Measurements from ENCODE around the gene C12orf57.

Gene C12orf57

GRCh38 chr12:6966351-6966750 is 22.5 kb downstream of the C12orf57 start:
- no peak for DNase-seq (ENCODE audit: low spot score)
- H3K36me3 Mint-ChIP-seq (ENCODE audit: low read depth): peaks cover 59% of the 10 kb centered on the region
- peaks cover 38% of the 10 kb centered on the region for H3K4me1 Mint-ChIP-seq (ENCODE audit: low read depth)
- H3K4me3 Mint-ChIP-seq: no peak overlapping the region
- no peaks in the 10 kb centered on the region for H3K27me3 Mint-ChIP-seq (ENCODE audit: low read depth)
- H3K27ac Mint-ChIP-seq: peak overlapping the region; percentile 27
- no peaks in the 10 kb centered on the region for H3K9me3 Mint-ChIP-seq

- Mint-ChIP-seq H3K4me1 (ENCODE audit: low read depth) (peaks cover 39% of the 10 kb centered on the region), H3K9me3 (no peaks in the 10 kb centered on the region), H3K27me3 (ENCODE audit: low read depth) (no peaks in the 10 kb centered on the region), H3K36me3 (ENCODE audit: low read depth) (peaks cover 59% of the 10 kb centered on the region), H3K27ac (no peak overlapping the region), H3K4me3 (no peak overlapping the region)
- DNase-seq (ENCODE audit: low spot score): no peak
These were observed 23.9 kb downstream of the C12orf57 start for GRCh38 chr12:6967651-6968100.

- H3K36me3 Mint-ChIP-seq (ENCODE audit: low read depth): peaks cover 61% of the 10 kb centered on the region
These were observed 24.6 kb downstream of the C12orf57 start for GRCh38 chr12:6968426-6968825.

GRCh38 chr12:6970096-6970527 is 26.3 kb downstream of the C12orf57 start:
- Mint-ChIP-seq H3K36me3 (ENCODE audit: low read depth) (peaks cover 62% of the 10 kb centered on the region), H3K27me3 (ENCODE audit: low read depth) (no peaks in the 10 kb centered on the region), H3K9me3 (no peaks in the 10 kb centered on the region), H3K27ac (peak overlapping the region; percentile 100), H3K4me1 (ENCODE audit: low read depth) (peaks cover 30% of the 10 kb centered on the region), H3K4me3 (peak overlapping the region; percentile 100)
- DNase-seq (ENCODE audit: low spot score): no peak

More at GRCh38 chr12:6968426-6968825, 24.6 kb downstream of the C12orf57 start:
- Mint-ChIP-seq H3K27ac (peak overlapping the region; percentile 68), H3K9me3 (no peaks in the 10 kb centered on the region), H3K27me3 (ENCODE audit: low read depth) (no peaks in the 10 kb centered on the region), H3K4me3 (peak overlapping the region; percentile 100), H3K4me1 (ENCODE audit: low read depth) (peaks cover 40% of the 10 kb centered on the region)
- DNase-seq (ENCODE audit: low spot score): no peak

GRCh38 chr12:6974180-6974579 is 30.4 kb downstream of the C12orf57 start:
- peaks cover 57% of the 10 kb centered on the region for H3K36me3 Mint-ChIP-seq (ENCODE audit: low read depth)
- no peaks in the 10 kb centered on the region for H3K9me3 Mint-ChIP-seq
- H3K4me1 Mint-ChIP-seq (ENCODE audit: low read depth): peaks cover 15% of the 10 kb centered on the region
- no peak overlapping the region for H3K27ac Mint-ChIP-seq
- H3K4me3 Mint-ChIP-seq: no peak overlapping the region
- no peaks in the 10 kb centered on the region for H3K27me3 Mint-ChIP-seq (ENCODE audit: low read depth)
- DNase-seq (ENCODE audit: low spot score): no peak

GRCh38 chr12:6975297-6976032 is 31.6 kb downstream of the C12orf57 start:
- no peak for DNase-seq (ENCODE audit: low spot score)
- peaks cover 13% of the 10 kb centered on the region for H3K4me1 Mint-ChIP-seq (ENCODE audit: low read depth)
- no peaks in the 10 kb centered on the region for H3K9me3 Mint-ChIP-seq
- H3K27ac Mint-ChIP-seq: no peak overlapping the region
- peaks cover 55% of the 10 kb centered on the region for H3K36me3 Mint-ChIP-seq (ENCODE audit: low read depth)
- H3K4me3 Mint-ChIP-seq: no peak overlapping the region
- no peaks in the 10 kb centered on the region for H3K27me3 Mint-ChIP-seq (ENCODE audit: low read depth)

- Mint-ChIP-seq H3K27ac (no peak overlapping the region), H3K4me3 (no peak overlapping the region), H3K9me3 (no peaks in the 10 kb centered on the region), H3K36me3 (ENCODE audit: low read depth) (peaks cover 59% of the 10 kb centered on the region), H3K4me1 (ENCODE audit: low read depth) (peaks cover under 1% of the 10 kb centered on the region), H3K27me3 (ENCODE audit: low read depth) (no peaks in the 10 kb centered on the region)
- no peak for DNase-seq (ENCODE audit: low spot score)
These were observed 33.8 kb downstream of the C12orf57 start for GRCh38 chr12:6977653-6978052.

- Mint-ChIP-seq H3K4me3 (no peak overlapping the region), H3K9me3 (no peaks in the 10 kb centered on the region), H3K36me3 (ENCODE audit: low read depth) (peaks cover 61% of the 10 kb centered on the region), H3K27me3 (ENCODE audit: low read depth) (no peaks in the 10 kb centered on the region), H3K4me1 (ENCODE audit: low read depth) (no peaks in the 10 kb centered on the region), H3K27ac (no peak overlapping the region)
- DNase-seq (ENCODE audit: low spot score): no peak
These were observed 34.4 kb downstream of the C12orf57 start for GRCh38 chr12:6978188-6978587.

GRCh38 chr12:6978611-6979011 is 34.8 kb downstream of the C12orf57 start:
- no peak overlapping the region for H3K27ac Mint-ChIP-seq
- H3K4me1 Mint-ChIP-seq (ENCODE audit: low read depth): no peaks in the 10 kb centered on the region
- no peak overlapping the region for H3K4me3 Mint-ChIP-seq
- no peak for DNase-seq (ENCODE audit: low spot score)
- H3K9me3 Mint-ChIP-seq: no peaks in the 10 kb centered on the region
- H3K27me3 Mint-ChIP-seq (ENCODE audit: low read depth): no peaks in the 10 kb centered on the region
- H3K36me3 Mint-ChIP-seq (ENCODE audit: low read depth): peaks cover 61% of the 10 kb centered on the region

GRCh38 chr12:6979021-6979420 is 35.2 kb downstream of the C12orf57 start:
- H3K27ac Mint-ChIP-seq: no peak overlapping the region
- no peak for DNase-seq (ENCODE audit: low spot score)
- H3K4me1 Mint-ChIP-seq (ENCODE audit: low read depth): no peaks in the 10 kb centered on the region
- no peak overlapping the region for H3K4me3 Mint-ChIP-seq
- no peaks in the 10 kb centered on the region for H3K9me3 Mint-ChIP-seq
- no peaks in the 10 kb centered on the region for H3K27me3 Mint-ChIP-seq (ENCODE audit: low read depth)
- peaks cover 57% of the 10 kb centered on the region for H3K36me3 Mint-ChIP-seq (ENCODE audit: low read depth)

- H3K9me3 Mint-ChIP-seq: no peaks in the 10 kb centered on the region
- H3K36me3 Mint-ChIP-seq (ENCODE audit: low read depth): peaks cover 55% of the 10 kb centered on the region
- DNase-seq (ENCODE audit: low spot score): no peak
- H3K27ac Mint-ChIP-seq: no peak overlapping the region
- no peak overlapping the region for H3K4me3 Mint-ChIP-seq
- no peaks in the 10 kb centered on the region for H3K27me3 Mint-ChIP-seq (ENCODE audit: low read depth)
- no peaks in the 10 kb centered on the region for H3K4me1 Mint-ChIP-seq (ENCODE audit: low read depth)
These were observed 35.6 kb downstream of the C12orf57 start for GRCh38 chr12:6979453-6979852.

GRCh38 chr12:6980075-6980474 is 36.3 kb downstream of the C12orf57 start:
- Mint-ChIP-seq H3K27me3 (ENCODE audit: low read depth) (no peaks in the 10 kb centered on the region), H3K36me3 (ENCODE audit: low read depth) (peaks cover 53% of the 10 kb centered on the region), H3K9me3 (no peaks in the 10 kb centered on the region), H3K4me3 (no peak overlapping the region), H3K4me1 (ENCODE audit: low read depth) (no peaks in the 10 kb centered on the region), H3K27ac (no peak overlapping the region)
- DNase-seq (ENCODE audit: low spot score): no peak

GRCh38 chr12:6980740-6981139 is 36.9 kb downstream of the C12orf57 start:
- H3K36me3 Mint-ChIP-seq (ENCODE audit: low read depth): peaks cover 47% of the 10 kb centered on the region
- H3K27ac Mint-ChIP-seq: no peak overlapping the region
- DNase-seq (ENCODE audit: low spot score): no peak
- H3K9me3 Mint-ChIP-seq: no peaks in the 10 kb centered on the region
- no peak overlapping the region for H3K4me3 Mint-ChIP-seq
- H3K4me1 Mint-ChIP-seq (ENCODE audit: low read depth): no peaks in the 10 kb centered on the region
- H3K27me3 Mint-ChIP-seq (ENCODE audit: low read depth): no peaks in the 10 kb centered on the region

GRCh38 chr12:6981152-6982052 is 37.6 kb downstream of the C12orf57 start:
- H3K27ac Mint-ChIP-seq: no peak overlapping the region
- no peak for DNase-seq (ENCODE audit: low spot score)
- peaks cover 42% of the 10 kb centered on the region for H3K36me3 Mint-ChIP-seq (ENCODE audit: low read depth)
- no peaks in the 10 kb centered on the region for H3K9me3 Mint-ChIP-seq
- H3K4me1 Mint-ChIP-seq (ENCODE audit: low read depth): no peaks in the 10 kb centered on the region
- H3K27me3 Mint-ChIP-seq (ENCODE audit: low read depth): no peaks in the 10 kb centered on the region
- no peak overlapping the region for H3K4me3 Mint-ChIP-seq
